ENCODE results near the gene CNOT6. TPM values are rescaled to one million over a fixed set of nuclear protein-coding genes. Genes with fewer than 3 reads are reported as not detected.

The CNOT6 gene
- total RNA-seq, 1 experiment from 2014 or later: 32.8 TPM

DNA sequence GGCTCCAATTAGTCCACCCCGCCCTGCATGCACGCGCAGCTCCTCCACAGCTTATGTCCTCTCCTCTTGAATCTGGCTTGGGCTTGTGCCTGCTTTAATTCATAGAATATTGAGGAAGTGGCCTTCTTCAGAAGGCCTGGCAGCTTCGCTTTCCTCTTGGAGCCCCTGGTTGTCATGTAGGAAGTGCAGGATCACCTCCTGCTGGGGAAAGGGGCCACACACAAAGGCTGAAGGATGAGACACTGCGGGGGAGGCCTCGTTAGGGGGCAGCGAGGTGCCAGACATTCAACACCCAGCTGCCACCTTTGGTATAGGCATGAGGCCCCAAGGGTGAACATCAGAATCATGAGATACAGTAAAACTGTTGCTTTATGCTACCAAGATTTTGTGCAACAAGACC, 2.7 kb upstream of the CNOT6 start:
- intact Hi-C loops (cut with micrococcal nuclease; ENCODE audit: unreplicated experiment) (no loop called here), in situ Hi-C loops (cut with HindIII; ENCODE audit: low pct_unique_long_range_greater_than_20kb, low sequenced_read_pairs) (no loop called here)
- ATAC-seq: no peak
- no peak for DNase-seq (ENCODE audit: low read depth, low spot score)
- no peak for TF ChIP-seq SIN3A (IDR thresholded peaks at IDR 0.05; ENCODE audit: borderline replicate concordance, insufficient read depth, low read depth, low read length)
- no peak for TF ChIP-seq TCF7L2 (IDR thresholded peaks at IDR 0.05; ENCODE audit: low read depth, low read length)
- TF ChIP-seq POLR2AphosphoS5 (IDR thresholded peaks at IDR 0.05; ENCODE audit: low read depth, low read length): no peak
- TF ChIP-seq, protein P1, sequence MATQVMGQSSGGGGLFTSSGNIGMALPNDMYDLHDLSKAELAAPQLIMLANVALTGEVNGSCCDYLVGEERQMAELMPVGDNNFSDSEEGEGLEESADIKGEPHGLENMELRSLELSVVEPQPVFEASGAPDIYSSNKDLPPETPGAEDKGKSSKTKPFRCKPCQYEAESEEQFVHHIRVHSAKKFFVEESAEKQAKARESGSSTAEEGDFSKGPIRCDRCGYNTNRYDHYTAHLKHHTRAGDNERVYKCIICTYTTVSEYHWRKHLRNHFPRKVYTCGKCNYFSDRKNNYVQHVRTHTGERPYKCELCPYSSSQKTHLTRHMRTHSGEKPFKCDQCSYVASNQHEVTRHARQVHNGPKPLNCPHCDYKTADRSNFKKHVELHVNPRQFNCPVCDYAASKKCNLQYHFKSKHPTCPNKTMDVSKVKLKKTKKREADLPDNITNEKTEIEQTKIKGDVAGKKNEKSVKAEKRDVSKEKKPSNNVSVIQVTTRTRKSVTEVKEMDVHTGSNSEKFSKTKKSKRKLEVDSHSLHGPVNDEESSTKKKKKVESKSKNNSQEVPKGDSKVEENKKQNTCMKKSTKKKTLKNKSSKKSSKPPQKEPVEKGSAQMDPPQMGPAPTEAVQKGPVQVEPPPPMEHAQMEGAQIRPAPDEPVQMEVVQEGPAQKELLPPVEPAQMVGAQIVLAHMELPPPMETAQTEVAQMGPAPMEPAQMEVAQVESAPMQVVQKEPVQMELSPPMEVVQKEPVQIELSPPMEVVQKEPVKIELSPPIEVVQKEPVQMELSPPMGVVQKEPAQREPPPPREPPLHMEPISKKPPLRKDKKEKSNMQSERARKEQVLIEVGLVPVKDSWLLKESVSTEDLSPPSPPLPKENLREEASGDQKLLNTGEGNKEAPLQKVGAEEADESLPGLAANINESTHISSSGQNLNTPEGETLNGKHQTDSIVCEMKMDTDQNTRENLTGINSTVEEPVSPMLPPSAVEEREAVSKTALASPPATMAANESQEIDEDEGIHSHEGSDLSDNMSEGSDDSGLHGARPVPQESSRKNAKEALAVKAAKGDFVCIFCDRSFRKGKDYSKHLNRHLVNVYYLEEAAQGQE (IDR thresholded peaks at IDR 0.05; ENCODE audit: insufficient read depth in 1 of 2, low read depth in 2 of 2, low read length in 1 of 2): no peak
- TF ChIP-seq, protein P2, sequence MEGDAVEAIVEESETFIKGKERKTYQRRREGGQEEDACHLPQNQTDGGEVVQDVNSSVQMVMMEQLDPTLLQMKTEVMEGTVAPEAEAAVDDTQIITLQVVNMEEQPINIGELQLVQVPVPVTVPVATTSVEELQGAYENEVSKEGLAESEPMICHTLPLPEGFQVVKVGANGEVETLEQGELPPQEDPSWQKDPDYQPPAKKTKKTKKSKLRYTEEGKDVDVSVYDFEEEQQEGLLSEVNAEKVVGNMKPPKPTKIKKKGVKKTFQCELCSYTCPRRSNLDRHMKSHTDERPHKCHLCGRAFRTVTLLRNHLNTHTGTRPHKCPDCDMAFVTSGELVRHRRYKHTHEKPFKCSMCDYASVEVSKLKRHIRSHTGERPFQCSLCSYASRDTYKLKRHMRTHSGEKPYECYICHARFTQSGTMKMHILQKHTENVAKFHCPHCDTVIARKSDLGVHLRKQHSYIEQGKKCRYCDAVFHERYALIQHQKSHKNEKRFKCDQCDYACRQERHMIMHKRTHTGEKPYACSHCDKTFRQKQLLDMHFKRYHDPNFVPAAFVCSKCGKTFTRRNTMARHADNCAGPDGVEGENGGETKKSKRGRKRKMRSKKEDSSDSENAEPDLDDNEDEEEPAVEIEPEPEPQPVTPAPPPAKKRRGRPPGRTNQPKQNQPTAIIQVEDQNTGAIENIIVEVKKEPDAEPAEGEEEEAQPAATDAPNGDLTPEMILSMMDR (IDR thresholded peaks at IDR 0.05): no peak
- ChIA-PET POLR2A (no interaction called here), CTCF (no interaction called here)
- no TSS peak for BruUV-seq (replicated peaks)
- Histone ChIP-seq H3K9me3 (ENCODE audit: control insufficient read depth, insufficient read depth, low read depth, low read length) (no peaks in the 10 kb centered on the region), H3K27me3 (ENCODE audit: control insufficient read depth, insufficient read depth, low read length) (no peaks in the 10 kb centered on the region), H3K36me3 (ENCODE audit: control insufficient read depth, insufficient read depth, low read length) (no peaks in the 10 kb centered on the region; the same call in 1 of the 2 replicates), H3K4me1 (ENCODE audit: control insufficient read depth, insufficient read depth, low read length) (peaks cover 14% of the 10 kb centered on the region), H3K27ac (ENCODE audit: low read length) (no peak overlapping the region), H3K4me3 (ENCODE audit: low read depth in 2 of 2, low read length in 2 of 2) (no peak overlapping the region)

DNA sequence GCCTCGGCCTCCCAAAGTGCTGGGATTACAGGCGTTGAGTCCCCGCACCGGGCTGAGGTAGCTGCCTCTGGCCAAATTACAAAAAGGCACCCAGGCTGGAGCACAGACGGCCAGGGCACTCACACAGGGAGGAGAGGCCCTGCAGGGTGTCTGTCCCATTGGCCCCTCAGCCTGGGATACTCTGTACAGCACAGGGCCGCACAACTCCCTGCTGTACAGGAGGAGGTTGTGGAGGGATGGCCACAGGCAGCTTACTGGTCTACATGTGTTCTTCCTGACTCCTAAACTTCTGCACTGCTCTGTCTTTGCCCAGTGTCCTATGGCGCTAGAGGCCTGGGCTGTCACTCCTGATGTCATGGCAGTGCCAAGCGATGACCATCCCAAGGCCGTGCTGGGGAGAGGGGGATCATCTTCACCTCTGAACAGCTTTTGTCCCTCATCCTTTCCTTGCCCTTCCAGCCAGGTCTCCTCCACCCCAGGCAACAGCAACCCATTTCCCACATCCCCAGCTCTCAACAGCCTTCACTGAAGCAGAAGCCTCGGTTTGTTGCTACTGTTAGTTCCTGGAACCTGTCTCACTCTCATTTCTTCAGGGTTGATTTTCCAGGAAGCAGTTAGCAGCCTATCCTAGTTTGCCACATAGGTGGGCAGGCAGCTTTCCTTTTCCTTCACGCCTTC, 1.8 kb upstream of the CNOT6 start:
- in situ Hi-C loops (cut with HindIII; ENCODE audit: low pct_unique_long_range_greater_than_20kb, low sequenced_read_pairs) (no loop called here), intact Hi-C loops (cut with micrococcal nuclease; ENCODE audit: unreplicated experiment) (no loop called here)
- H3K36me3 ChIP-seq (ENCODE audit: control insufficient read depth, insufficient read depth, low read length): no peaks in the 10 kb centered on the region; the same call in 1 of the 2 replicates
- POLR2A ChIA-PET: interaction anchor here (0.6 kb wide), 1 partner anchor 142 kb away, joined by 6 read pairs; no protein-coding TSS in a partner anchor
- no peaks in the 10 kb centered on the region for H3K27me3 ChIP-seq (ENCODE audit: control insufficient read depth, insufficient read depth, low read length)
- no TSS peak for BruUV-seq (replicated peaks)
- DNase-seq (ENCODE audit: low read depth, low spot score) (no peak), ATAC-seq (no peak)
- no peak overlapping the region for H3K27ac ChIP-seq (ENCODE audit: low read length)
- no peak overlapping the region for H3K4me3 ChIP-seq (ENCODE audit: low read depth in 2 of 2, low read length in 2 of 2)
- H3K4me1 ChIP-seq (ENCODE audit: control insufficient read depth, insufficient read depth, low read length): peaks cover 14% of the 10 kb centered on the region
- H3K9me3 ChIP-seq (ENCODE audit: control insufficient read depth, insufficient read depth, low read depth, low read length): no peaks in the 10 kb centered on the region
- CTCF ChIA-PET: no interaction called here
- TF ChIP-seq, protein P2 (IDR thresholded peaks at IDR 0.05): no peak
- TF ChIP-seq POLR2AphosphoS5 (IDR thresholded peaks at IDR 0.05; ENCODE audit: low read depth, low read length) (no peak), SIN3A (IDR thresholded peaks at IDR 0.05; ENCODE audit: borderline replicate concordance, insufficient read depth, low read depth, low read length) (no peak), TCF7L2 (IDR thresholded peaks at IDR 0.05; ENCODE audit: low read depth, low read length) (no peak)
- TF ChIP-seq, protein P1 (IDR thresholded peaks at IDR 0.05; ENCODE audit: insufficient read depth in 1 of 2, low read depth in 2 of 2, low read length in 1 of 2): no peak
